B cell (primary cell): ENCODE data around the gene PRUNE2. TPM values are rescaled to one million over a fixed set of nuclear protein-coding genes. Genes with fewer than 3 reads are reported as not detected.

Experiments
- ATAC-seq: fragments of 200-7000 bp; cut with Tn5 transposase; one replicate; pipeline ENCODE4 v1.10.0; 2021; ENCODE audit warnings: low read depth, mild to moderate bottlenecking, moderate number of reproducible peaks, moderate library complexity
- CTCF ChIA-PET: fragments of 350-600 bp; sonication (Branson Sonifier 250); formaldehyde crosslinking; loops from one replicate; lab custom pipeline; 2021; ENCODE audit warnings: antibody characterized with exemption, inconsistent platforms; lab: Charles Lee
- POLR2A ChIA-PET: fragments of 350-600 bp; sonication (Branson Sonifier 250); formaldehyde crosslinking; loops from one replicate; lab custom pipeline; 2021; ENCODE audit warnings: antibody characterized with exemption; lab: Charles Lee
- DNase-seq: peaks from one replicate; pipeline ENCODE4 v3.0.0; 2013
- H2AFZ ChIP-seq: 2 replicates; pipeline ENCODE4 v1.6.1; 2012; ENCODE audit warnings: mild to moderate bottlenecking, low read depth, low read length; ENCODE audit not compliant: insufficient read depth, poor library complexity, severe bottlenecking
- H3K27ac ChIP-seq, 2 donors: 1 replicate in 1 of 2; 2 replicates in 1 of 2; pipeline ENCODE4 v1.5.1; 2012 to 2013; ENCODE audit warnings: low read length in 2 of 2, mild to moderate bottlenecking in 2 of 2, moderate library complexity in 1 of 2
- H3K27me3 ChIP-seq, 4 experiments: fragments of 200-600 bp in 1 of 4; sonication (generic) in 1 of 4; replicated peaks in 1 of 4; 1 replicate in 2 of 4; 2 replicates in 2 of 4; pipeline versions ENCODE4 v1.6.1 to v1.7.0; 2013 to 2016; ENCODE audit warnings: low read length in 3 of 4, mild to moderate bottlenecking in 2 of 4, mixed read lengths in 1 of 4, moderate library complexity in 1 of 4; ENCODE audit not compliant: insufficient read depth in 4 of 4, control insufficient read depth in 3 of 4; ENCODE audit errors: control extremely low read depth in 1 of 4
- H3K36me3 ChIP-seq, 2 experiments: replicated peaks in 1 of 2; 1 replicate in 1 of 2; 2 replicates in 1 of 2; pipeline versions ENCODE4 v1.6.1 to v1.7.1; 2013; ENCODE audit warnings: low read length in 1 of 2; ENCODE audit not compliant: insufficient read depth in 2 of 2, control insufficient read depth in 1 of 2; ENCODE audit errors: control extremely low read depth in 1 of 2, extremely low read depth in 1 of 2
- H3K4me1 ChIP-seq, 2 donors: fragments of 200-600 bp in 1 of 2; sonication (generic) in 1 of 2; 1 replicate in 1 of 2; 2 replicates in 1 of 2; pipeline versions ENCODE4 v1.5.1 to v1.6.1; 2013 to 2017; ENCODE audit warnings: low read length in 2 of 2; ENCODE audit not compliant: control insufficient read depth in 2 of 2, insufficient read depth in 2 of 2
- H3K4me2 ChIP-seq: replicated peaks from 2 replicates; pipeline ENCODE3; 2012; ENCODE audit warnings: mild to moderate bottlenecking, low read depth, low read length; ENCODE audit not compliant: poor library complexity, severe bottlenecking
- H3K4me3 ChIP-seq, 5 experiments: fragments of 200-600 bp in 1 of 5; sonication (generic) in 1 of 5; 1 replicate in 3 of 5; 2 replicates in 2 of 5; pipeline versions ENCODE4 v1.5.1 to v1.7.0; 2011 to 2016; ENCODE audit warnings: low read length in 4 of 5, mild to moderate bottlenecking in 4 of 5, low read depth in 2 of 5, control low read depth in 1 of 5, moderate library complexity in 1 of 5; ENCODE audit not compliant: insufficient read depth in 1 of 5; ENCODE audit errors: control extremely low read depth in 1 of 5, extremely low read depth in 1 of 5
- H3K79me2 ChIP-seq: fragments of 200-600 bp; sonication (generic); one replicate; pipeline ENCODE4 v1.6.0; 2016; ENCODE audit warnings: low read length; ENCODE audit not compliant: control insufficient read depth, insufficient read depth
- H3K9ac ChIP-seq: fragments of 200-600 bp; sonication (generic); 2 replicates; pipeline ENCODE4 v1.6.1; 2017; ENCODE audit warnings: mild to moderate bottlenecking, low read length, moderate library complexity
- H3K9me3 ChIP-seq, 3 donors: one replicate each; pipeline versions ENCODE4 v1.6.1 to v1.7.1; 2013; ENCODE audit warnings: low read length in 2 of 3; ENCODE audit not compliant: control insufficient read depth in 2 of 3, insufficient read depth in 1 of 3; ENCODE audit errors: control extremely low read depth in 1 of 3
- H4K20me1 ChIP-seq: 2 replicates; pipeline ENCODE4 v1.6.0; 2012; ENCODE audit warnings: mild to moderate bottlenecking, low read length; ENCODE audit not compliant: insufficient read depth, control insufficient read depth, poor library complexity, severe bottlenecking
- H3K27ac Mint-ChIP-seq: one replicate; pipeline ENCODE4 v1.8.0; 2021; ENCODE audit warnings: mixed read lengths
- H3K27me3 Mint-ChIP-seq: one replicate; pipeline ENCODE4 v1.8.0; 2021; ENCODE audit warnings: mixed read lengths
- H3K4me1 Mint-ChIP-seq: one replicate; pipeline ENCODE4 v1.8.0; 2021; ENCODE audit warnings: mixed read lengths
- H3K4me3 Mint-ChIP-seq: one replicate; pipeline ENCODE4 v1.8.0; 2021; ENCODE audit warnings: mixed read lengths
- H3K9me3 Mint-ChIP-seq: one replicate; pipeline ENCODE4 v1.8.0; 2022; ENCODE audit warnings: mixed read lengths; ENCODE audit not compliant: insufficient read depth
- EZH2 ChIP-seq: IDR thresholded peaks from 2 replicates; pipeline ENCODE4 v1.6.1; 2012; ENCODE audit warnings: borderline replicate concordance, low read depth, mild to moderate bottlenecking, moderate library complexity, low read length; ENCODE audit not compliant: insufficient read depth, poor library complexity, severe bottlenecking
- WGBS: methylation state at CpG from one replicate; pipeline ENCODE4 v1.1.5; 2013; ENCODE audit warnings: missing lambda C conversion rate; ENCODE audit not compliant: insufficient coverage; 5-methylcytosine and 5-hydroxymethylcytosine counted together
- intact Hi-C: fragments of 100-400 bp; cut with micrococcal nuclease; formaldehyde crosslinking; loops from one replicate; pipeline ENCODE4 v1.10.0; 2022
- polyA plus RNA-seq: library from polyadenylated mRNA; depleted of rRNA; stranded (reverse); fragments of >200 nt; gene quantifications from 2 replicates; pipeline ENCODE4 v1.2.3, GENCODE V29; 2012
- total RNA-seq, 2 donors: library from RNA; stranded (reverse); fragments of 120-200 nt in 1 of 2; gene quantifications; 1 replicate in 1 of 2; 2 replicates in 1 of 2; pipeline versions ENCODE4 v1.2.3 to v1.2.4, GENCODE V29; 2013 to 2022
- TF ChIP-seq, protein P1 (sequence below): fragments of 200-600 bp; IDR thresholded peaks from one replicate; pipeline ENCODE4 v1.8.0; 2022; ENCODE audit warnings: antibody characterized with exemption, mild to moderate bottlenecking

Gene PRUNE2
- total and polyA plus RNA-seq, 2 donors (not counting 1 experiment from before 2014, with no cell fraction given) = 0.12 TPM; not detected in 1

DNA sequence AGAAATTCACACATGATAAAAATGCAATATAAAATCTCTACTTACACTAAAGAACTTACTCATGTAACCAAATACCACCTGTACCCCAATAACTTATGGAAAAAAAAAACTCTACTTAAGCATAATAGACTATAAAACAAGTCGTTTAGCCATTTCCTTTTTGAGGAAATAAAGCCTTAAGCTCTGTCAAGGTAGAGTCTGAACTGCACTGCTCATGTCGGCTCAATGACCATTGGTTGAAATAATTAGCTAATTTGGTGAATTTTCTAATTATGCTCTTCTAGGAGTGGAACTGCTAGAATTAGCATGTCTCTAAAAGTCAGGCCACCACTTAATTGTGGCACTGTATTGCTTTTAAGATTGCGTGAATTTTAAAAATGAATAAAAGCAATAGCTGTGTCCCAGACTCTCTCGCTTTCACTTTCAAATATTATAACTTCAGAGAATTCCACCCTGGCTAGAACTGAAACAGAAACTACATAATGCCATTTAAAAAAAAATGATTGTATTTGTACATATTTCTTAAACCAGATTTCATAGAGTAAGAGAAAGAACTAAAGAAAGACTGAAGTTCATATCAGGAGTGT is 254.7 kb downstream of the PRUNE2 start:
- Mint-ChIP-seq H3K4me3 (peak overlapping the region; percentile 85), H3K9me3 (no peaks in the 10 kb centered on the region), H3K27ac (peak overlapping the region; percentile 8), H3K4me1 (peaks cover 38% of the 10 kb centered on the region), H3K27me3 (no peaks in the 10 kb centered on the region)
- 0% methylated on average over 1 of the region's 4 CpGs for WGBS
- POLR2A ChIA-PET = no interaction called here
- Histone ChIP-seq H2AFZ (peak overlapping the region; percentile 52), H3K27me3 (no peaks in the 10 kb centered on the region), H3K4me2 (peak overlapping the region; percentile 64), H3K36me3 (no peaks in the 10 kb centered on the region), H4K20me1 (no peaks in the 10 kb centered on the region), H3K79me2 (no peaks in the 10 kb centered on the region), H3K4me3 (peak overlapping the region; percentile 32 to 68 (median 47)), H3K4me1 (peaks cover 23 to 31% of the 10 kb centered on the region in 2 donors), H3K9me3 (no peaks in the 10 kb centered on the region), H3K9ac (peak overlapping the region; percentile 57), H3K27ac (peak overlapping the region in 1 of 2 donors; percentile 43)
- intact Hi-C loops = loop anchor here (5.0 kb wide), 1 partner anchor 79 kb away; no protein-coding TSS in a partner anchor
- TF ChIP-seq, protein P1, sequence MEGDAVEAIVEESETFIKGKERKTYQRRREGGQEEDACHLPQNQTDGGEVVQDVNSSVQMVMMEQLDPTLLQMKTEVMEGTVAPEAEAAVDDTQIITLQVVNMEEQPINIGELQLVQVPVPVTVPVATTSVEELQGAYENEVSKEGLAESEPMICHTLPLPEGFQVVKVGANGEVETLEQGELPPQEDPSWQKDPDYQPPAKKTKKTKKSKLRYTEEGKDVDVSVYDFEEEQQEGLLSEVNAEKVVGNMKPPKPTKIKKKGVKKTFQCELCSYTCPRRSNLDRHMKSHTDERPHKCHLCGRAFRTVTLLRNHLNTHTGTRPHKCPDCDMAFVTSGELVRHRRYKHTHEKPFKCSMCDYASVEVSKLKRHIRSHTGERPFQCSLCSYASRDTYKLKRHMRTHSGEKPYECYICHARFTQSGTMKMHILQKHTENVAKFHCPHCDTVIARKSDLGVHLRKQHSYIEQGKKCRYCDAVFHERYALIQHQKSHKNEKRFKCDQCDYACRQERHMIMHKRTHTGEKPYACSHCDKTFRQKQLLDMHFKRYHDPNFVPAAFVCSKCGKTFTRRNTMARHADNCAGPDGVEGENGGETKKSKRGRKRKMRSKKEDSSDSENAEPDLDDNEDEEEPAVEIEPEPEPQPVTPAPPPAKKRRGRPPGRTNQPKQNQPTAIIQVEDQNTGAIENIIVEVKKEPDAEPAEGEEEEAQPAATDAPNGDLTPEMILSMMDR = no peak
- TF ChIP-seq EZH2 = no peak
- DNase-seq (peak; percentile 35), ATAC-seq (peak; percentile 41)
- CTCF ChIA-PET = interaction anchor here (0.6 to 2.3 kb wide), 5 partner anchors 8 to 258 kb away, joined by 3 to 5 read pairs (median 3); partner anchors contain the start of gene GCNT1

DNA sequence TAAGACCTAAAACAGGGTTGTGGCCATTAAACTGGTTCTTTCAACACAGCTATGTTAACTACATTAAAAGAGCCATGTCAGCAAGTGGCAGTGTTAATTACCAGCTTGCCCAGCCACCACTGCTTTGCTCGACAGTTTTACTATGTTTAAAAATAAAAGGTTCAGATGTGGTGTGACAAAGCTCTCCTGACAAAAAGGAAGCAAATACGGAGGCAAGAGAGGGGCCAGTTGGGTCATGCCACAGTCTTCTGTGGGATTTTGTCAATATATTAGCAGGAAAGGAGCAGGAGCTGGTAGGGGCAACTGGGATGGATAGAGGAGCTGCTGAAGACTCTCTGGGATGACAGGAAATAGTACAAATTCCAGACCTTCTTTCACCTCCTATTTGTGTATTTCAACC is 255.2 kb downstream of the PRUNE2 start:
- DNase-seq (no peak), ATAC-seq (no peak)
- H3K9me3 Mint-ChIP-seq = no peaks in the 10 kb centered on the region
- no peaks in the 10 kb centered on the region for H3K27me3 Mint-ChIP-seq
- no peaks in the 10 kb centered on the region for H4K20me1 ChIP-seq
- H2AFZ ChIP-seq = peak overlapping the region; percentile 52
- POLR2A ChIA-PET = no interaction called here
- intact Hi-C loops = loop anchor here (5.0 kb wide), 1 partner anchor 78 kb away; no protein-coding TSS in a partner anchor
- H3K4me3 ChIP-seq = peak overlapping the region in 1 of 5 experiments; percentile 63
- H3K79me2 ChIP-seq = no peaks in the 10 kb centered on the region
- H3K36me3 ChIP-seq = no peaks in the 10 kb centered on the region
- peak overlapping the region in 1 of 2 donors; percentile 43 for H3K27ac ChIP-seq
- peaks cover 34% of the 10 kb centered on the region for H3K4me1 Mint-ChIP-seq
- TF ChIP-seq, protein P1 = no peak
- H3K9me3 ChIP-seq = no peaks in the 10 kb centered on the region
- H3K27ac Mint-ChIP-seq = peak overlapping the region; percentile 7
- 0% methylated on average over 2 of the region's 2 CpGs for WGBS
- peak overlapping the region; percentile 85 for H3K4me3 Mint-ChIP-seq
- peak overlapping the region; percentile 57 for H3K9ac ChIP-seq
- CTCF ChIA-PET = interaction anchor here (0.8 to 2.3 kb wide), 6 partner anchors 8 to 257 kb away, joined by 3 to 6 read pairs (median 4); partner anchors contain the start of gene GCNT1
- H3K27me3 ChIP-seq = no peaks in the 10 kb centered on the region
- H3K4me1 ChIP-seq = peaks cover 23 to 27% of the 10 kb centered on the region in 2 donors
- H3K4me2 ChIP-seq = peak overlapping the region; percentile 64
